Ovary (tissue), 3 donors: ENCODE data around the gene SYT8.

ENCODE experiments used
- EP300 ChIP-seq: sonication (generic); formaldehyde crosslinking; IDR thresholded peaks from one replicate; pipeline ENCODE4 v1.6.1; 2017; ENCODE audit warnings: antibody characterized with exemption
- POLR2A ChIP-seq: fragments of 450-650 bp; IDR thresholded peaks from one replicate; pipeline ENCODE4 v1.6.1; 2017; ENCODE audit warnings: antibody characterized with exemption, mild to moderate bottlenecking, moderate library complexity
- TF ChIP-seq, protein P1 (sequence below), 3 donors: fragments of 450-650 bp in 2 of 3; fragments of 200-600 bp in 1 of 3; IDR thresholded peaks; one replicate each; pipeline versions ENCODE4 v1.5.1 to v1.8.0; 2016 to 2022; ENCODE audit warnings: antibody characterized with exemption in 3 of 3, mild to moderate bottlenecking in 1 of 3
- donor health status: DM: no; HTN: no; CAD: no.

DNA sequence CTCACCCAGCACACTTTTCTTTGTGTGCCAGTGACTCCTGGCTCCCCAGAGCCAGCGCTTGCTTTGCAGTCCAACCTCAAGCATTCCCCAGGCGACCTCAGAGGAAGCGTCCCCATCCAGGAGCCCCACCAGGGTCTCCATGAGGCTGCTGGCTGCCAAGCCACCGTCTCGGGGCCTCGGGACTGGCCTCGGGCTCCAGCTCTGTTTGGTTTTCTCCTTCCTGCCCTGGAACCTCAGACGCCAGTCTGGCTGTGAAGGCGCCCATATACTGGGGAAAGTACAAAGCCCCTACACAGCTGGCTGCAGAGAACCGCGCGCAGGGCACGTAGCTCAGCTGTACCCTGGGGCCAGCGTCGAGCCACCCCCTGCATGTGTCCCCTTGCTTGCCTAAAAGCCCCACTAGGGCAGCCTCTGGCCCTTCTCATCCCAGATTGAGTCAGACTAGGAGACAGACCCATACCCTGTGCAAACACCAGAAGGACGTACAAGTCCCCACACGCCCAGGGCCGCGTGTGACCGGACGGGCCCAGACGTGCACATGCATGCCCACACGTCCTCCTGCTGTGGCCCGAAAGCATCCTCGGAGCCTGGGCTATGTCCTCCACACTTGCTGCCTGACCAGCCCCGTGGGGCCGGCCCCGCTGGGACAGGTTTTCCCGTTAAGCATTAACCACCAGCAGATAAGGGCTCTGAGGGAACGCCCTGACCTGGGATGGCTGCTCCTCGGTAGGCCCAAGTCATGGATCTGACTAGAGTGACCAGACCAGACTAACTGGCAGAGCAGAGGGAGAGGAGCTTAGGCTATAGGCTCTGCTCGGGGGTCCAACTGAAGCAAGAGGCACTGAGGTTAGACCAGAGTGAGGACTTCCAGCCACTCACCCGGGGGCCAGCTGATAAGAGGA is 4.2 kb upstream of the SYT8 start:
- TF ChIP-seq, protein P1, sequence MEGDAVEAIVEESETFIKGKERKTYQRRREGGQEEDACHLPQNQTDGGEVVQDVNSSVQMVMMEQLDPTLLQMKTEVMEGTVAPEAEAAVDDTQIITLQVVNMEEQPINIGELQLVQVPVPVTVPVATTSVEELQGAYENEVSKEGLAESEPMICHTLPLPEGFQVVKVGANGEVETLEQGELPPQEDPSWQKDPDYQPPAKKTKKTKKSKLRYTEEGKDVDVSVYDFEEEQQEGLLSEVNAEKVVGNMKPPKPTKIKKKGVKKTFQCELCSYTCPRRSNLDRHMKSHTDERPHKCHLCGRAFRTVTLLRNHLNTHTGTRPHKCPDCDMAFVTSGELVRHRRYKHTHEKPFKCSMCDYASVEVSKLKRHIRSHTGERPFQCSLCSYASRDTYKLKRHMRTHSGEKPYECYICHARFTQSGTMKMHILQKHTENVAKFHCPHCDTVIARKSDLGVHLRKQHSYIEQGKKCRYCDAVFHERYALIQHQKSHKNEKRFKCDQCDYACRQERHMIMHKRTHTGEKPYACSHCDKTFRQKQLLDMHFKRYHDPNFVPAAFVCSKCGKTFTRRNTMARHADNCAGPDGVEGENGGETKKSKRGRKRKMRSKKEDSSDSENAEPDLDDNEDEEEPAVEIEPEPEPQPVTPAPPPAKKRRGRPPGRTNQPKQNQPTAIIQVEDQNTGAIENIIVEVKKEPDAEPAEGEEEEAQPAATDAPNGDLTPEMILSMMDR (IDR thresholded peaks at IDR 0.05), result no peak
- TF ChIP-seq POLR2A (no peak), EP300 (no peak)
